DND-41 (cell line): ENCODE measurements around the gene PTPRG.
"Not testable (repeated sequence)": the region's sequence is repeated elsewhere in the genome, so short reads cannot be mapped to it uniquely, and the experiment has no call there.

Source experiments
- ATAC-seq: fragments of 200-7000 bp; cut with Tn5 transposase; 3 replicates; pipeline ENCODE4 v1.9.1; 2021; ENCODE audit warnings: low read depth; ENCODE audit not compliant: insufficient read depth
- DNase-seq: peaks from one replicate; pipeline ENCODE4 v3.0.0-alpha.2; 2020
- H2AFZ ChIP-seq: 2 replicates; pipeline ENCODE4 v1.6.0; 2012; ENCODE audit warnings: low read depth, low read length
- H3K27ac ChIP-seq: 2 replicates; pipeline ENCODE4 v1.5.1; 2012; ENCODE audit warnings: low read length, inconsistent platforms
- H3K27me3 ChIP-seq: fragments of 200-600 bp; sonication (generic); 2 replicates; pipeline ENCODE4 v1.6.0; 2012; ENCODE audit warnings: low read length, mild to moderate bottlenecking, inconsistent platforms; ENCODE audit not compliant: insufficient read depth, poor library complexity
- H3K36me3 ChIP-seq: 2 replicates; pipeline ENCODE4 v1.5.1; 2012; ENCODE audit warnings: low read length, inconsistent platforms; ENCODE audit not compliant: insufficient read depth
- H3K4me1 ChIP-seq: 2 replicates; pipeline ENCODE4 v1.5.1; 2012; ENCODE audit warnings: mild to moderate bottlenecking, low read length; ENCODE audit not compliant: insufficient read depth
- H3K4me2 ChIP-seq: 2 replicates; pipeline ENCODE4 v1.6.0; 2012; ENCODE audit warnings: mild to moderate bottlenecking, moderate library complexity, low read length, inconsistent platforms; ENCODE audit not compliant: insufficient read depth
- H3K4me3 ChIP-seq, 2 experiments: fragments of 200-600 bp in 1 of 2; shearing (Covaris generic) in 1 of 2; 2 replicates each; pipeline ENCODE4 v1.5.1; 2012 to 2016; ENCODE audit warnings: inconsistent platforms in 2 of 2, low read length in 2 of 2, mild to moderate bottlenecking in 2 of 2, low read depth in 1 of 2, moderate library complexity in 1 of 2
- H3K79me2 ChIP-seq: 2 replicates; pipeline ENCODE4 v1.6.0; 2012; ENCODE audit warnings: low read length, inconsistent platforms; ENCODE audit not compliant: insufficient read depth
- H3K9ac ChIP-seq: 2 replicates; pipeline ENCODE4 v1.6.0; 2012; ENCODE audit warnings: low read depth, mild to moderate bottlenecking, inconsistent platforms, low read length, moderate library complexity
- H3K9me3 ChIP-seq: 2 replicates; pipeline ENCODE4 v1.5.1; 2012; ENCODE audit warnings: low read length, moderate library complexity, mild to moderate bottlenecking, inconsistent platforms; ENCODE audit not compliant: insufficient read depth, severe bottlenecking
- H4K20me1 ChIP-seq: 2 replicates; pipeline ENCODE4 v1.6.0; 2012; ENCODE audit warnings: low read length; ENCODE audit not compliant: insufficient read depth
- EZH2 ChIP-seq: IDR thresholded peaks from 3 replicates; pipeline ENCODE4 v1.6.1; 2012; ENCODE audit warnings: borderline replicate concordance, low read depth, mild to moderate bottlenecking, moderate library complexity, low read length, inconsistent platforms; ENCODE audit not compliant: severe bottlenecking
- TF ChIP-seq, protein P1 (sequence below): IDR thresholded peaks from 2 replicates; pipeline ENCODE4 v1.5.1; 2012; ENCODE audit warnings: borderline replicate concordance, low read length, moderate library complexity, mild to moderate bottlenecking; ENCODE audit not compliant: poor library complexity, severe bottlenecking; ENCODE audit errors: extremely low read depth

Gene PTPRG

DNA sequence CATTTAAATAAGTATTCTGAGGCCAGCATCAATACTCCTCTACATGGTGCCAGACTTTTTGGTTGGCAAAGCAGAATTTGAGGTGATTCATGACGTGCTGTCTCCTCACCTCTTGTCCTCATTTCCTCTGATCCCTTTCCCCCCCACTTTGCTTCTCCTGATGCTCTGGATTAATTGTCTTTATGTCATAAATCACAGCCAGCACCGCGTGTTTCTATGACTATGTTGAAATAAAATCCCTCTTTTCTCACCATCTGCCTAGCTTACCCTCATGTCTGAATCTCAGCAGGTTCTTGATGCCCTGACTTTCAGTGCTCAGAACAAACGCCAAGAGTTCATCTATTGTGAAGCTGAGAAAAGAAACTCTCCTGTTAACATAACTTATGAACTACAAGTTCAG, 19.7 kb upstream of the PTPRG start:
- DNase-seq = no peak
- Histone ChIP-seq H3K27me3 (no peaks in the 10 kb centered on the region), H3K79me2 (no peaks in the 10 kb centered on the region), H3K9ac (no peak overlapping the region), H4K20me1 (no peaks in the 10 kb centered on the region; the same call in 1 of the 2 replicates), H3K4me3 (no peak overlapping the region), H3K9me3 (no peaks in the 10 kb centered on the region), H3K4me2 (no peak overlapping the region), H2AFZ (no peak overlapping the region), H3K4me1 (no peaks in the 10 kb centered on the region), H3K27ac (no peak overlapping the region), H3K36me3 (no peaks in the 10 kb centered on the region)
- no peak for ATAC-seq
- TF ChIP-seq EZH2 = no peak
- TF ChIP-seq, protein P1, sequence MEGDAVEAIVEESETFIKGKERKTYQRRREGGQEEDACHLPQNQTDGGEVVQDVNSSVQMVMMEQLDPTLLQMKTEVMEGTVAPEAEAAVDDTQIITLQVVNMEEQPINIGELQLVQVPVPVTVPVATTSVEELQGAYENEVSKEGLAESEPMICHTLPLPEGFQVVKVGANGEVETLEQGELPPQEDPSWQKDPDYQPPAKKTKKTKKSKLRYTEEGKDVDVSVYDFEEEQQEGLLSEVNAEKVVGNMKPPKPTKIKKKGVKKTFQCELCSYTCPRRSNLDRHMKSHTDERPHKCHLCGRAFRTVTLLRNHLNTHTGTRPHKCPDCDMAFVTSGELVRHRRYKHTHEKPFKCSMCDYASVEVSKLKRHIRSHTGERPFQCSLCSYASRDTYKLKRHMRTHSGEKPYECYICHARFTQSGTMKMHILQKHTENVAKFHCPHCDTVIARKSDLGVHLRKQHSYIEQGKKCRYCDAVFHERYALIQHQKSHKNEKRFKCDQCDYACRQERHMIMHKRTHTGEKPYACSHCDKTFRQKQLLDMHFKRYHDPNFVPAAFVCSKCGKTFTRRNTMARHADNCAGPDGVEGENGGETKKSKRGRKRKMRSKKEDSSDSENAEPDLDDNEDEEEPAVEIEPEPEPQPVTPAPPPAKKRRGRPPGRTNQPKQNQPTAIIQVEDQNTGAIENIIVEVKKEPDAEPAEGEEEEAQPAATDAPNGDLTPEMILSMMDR = no peak

DNA sequence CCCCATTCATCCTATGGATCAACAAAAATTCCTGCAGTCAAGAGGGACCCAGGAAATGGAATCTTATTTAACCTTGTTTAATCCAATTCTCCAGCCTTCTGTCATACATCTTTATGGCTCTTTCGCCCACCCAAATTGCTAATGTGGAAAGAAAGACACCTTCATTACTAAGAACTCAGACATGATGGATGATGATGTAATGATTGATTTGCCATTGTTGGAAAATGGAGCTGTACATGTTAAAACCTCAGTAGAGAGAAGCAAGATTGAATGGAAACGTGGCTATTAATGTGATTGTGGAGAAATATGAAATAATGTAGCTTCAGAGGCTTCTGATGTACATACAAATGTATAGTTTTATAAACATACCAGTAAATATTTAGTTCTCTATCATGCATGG, 15.7 kb upstream of the PTPRG start:
- Histone ChIP-seq H3K9me3 (no peaks in the 10 kb centered on the region), H3K27me3 (no peaks in the 10 kb centered on the region), H4K20me1 (no peaks in the 10 kb centered on the region), H3K9ac (no peak overlapping the region), H2AFZ (no peak overlapping the region), H3K4me1 (no peaks in the 10 kb centered on the region), H3K36me3 (no peaks in the 10 kb centered on the region), H3K27ac (no peak overlapping the region), H3K4me2 (no peak overlapping the region), H3K4me3 (no peak overlapping the region), H3K79me2 (no peaks in the 10 kb centered on the region)
- TF ChIP-seq EZH2 = no peak
- TF ChIP-seq, protein P1 = no peak
- ATAC-seq (no peak), DNase-seq (no peak)

DNA sequence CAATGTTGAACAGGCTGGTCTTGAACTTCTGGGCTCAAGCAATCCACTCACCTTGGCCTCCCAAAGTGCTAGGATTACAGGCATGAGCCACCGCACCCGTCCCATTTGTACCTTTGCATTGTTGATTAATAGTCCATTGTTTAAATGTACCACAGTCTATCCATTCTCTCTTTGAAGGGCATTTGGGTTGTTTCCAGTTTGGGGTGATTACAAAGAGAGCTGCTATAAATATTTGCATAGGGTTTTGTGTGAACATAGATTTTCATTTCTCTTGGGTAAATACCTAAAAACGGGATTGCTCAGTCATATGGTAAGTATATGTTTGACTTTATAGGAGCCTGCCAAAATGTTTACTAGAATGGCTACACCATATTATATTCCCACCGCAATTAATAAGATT, 13.7 kb upstream of the PTPRG start:
- ATAC-seq = no peak
- no peak overlapping the region for H3K27ac ChIP-seq
- H3K4me2 ChIP-seq = no peak overlapping the region
- H3K4me1 ChIP-seq = no peaks in the 10 kb centered on the region
- no peaks in the 10 kb centered on the region for H3K36me3 ChIP-seq
- no peaks in the 10 kb centered on the region for H4K20me1 ChIP-seq
- H3K79me2 ChIP-seq = no peaks in the 10 kb centered on the region
- H2AFZ ChIP-seq = no peak overlapping the region
- DNase-seq = no peak
- H3K9ac ChIP-seq = no peak overlapping the region
- H3K4me3 ChIP-seq = no peak overlapping the region
- H3K9me3 ChIP-seq = no peaks in the 10 kb centered on the region
- no peaks in the 10 kb centered on the region for H3K27me3 ChIP-seq
- no peak for TF ChIP-seq EZH2
- TF ChIP-seq, protein P1 = no peak

DNA sequence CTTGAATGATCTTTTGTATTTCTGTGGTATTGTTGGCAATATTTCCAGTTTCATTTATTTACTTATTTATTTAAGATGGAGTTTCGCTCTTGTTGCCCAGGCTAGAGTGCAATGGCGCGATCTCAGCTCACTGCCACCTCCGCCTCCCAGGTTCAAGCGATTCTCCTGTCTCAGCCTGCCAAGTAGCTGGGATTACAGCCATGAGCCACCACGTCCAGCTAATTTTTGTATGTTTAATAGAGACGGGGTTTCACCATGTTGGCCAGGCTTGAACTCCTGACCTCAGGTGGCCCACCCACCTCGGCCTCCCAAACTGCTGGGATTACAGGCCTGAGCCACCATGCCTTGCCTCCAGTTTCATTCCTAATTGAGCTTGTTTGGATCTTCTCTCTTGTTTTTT, 8.7 kb upstream of the PTPRG start:
- not testable (repeated sequence) for H3K79me2 ChIP-seq, H4K20me1 ChIP-seq, H3K9ac ChIP-seq, H3K27ac ChIP-seq, ATAC-seq, H3K4me3 ChIP-seq, H2AFZ ChIP-seq, DNase-seq, H3K9me3 ChIP-seq, H3K36me3 ChIP-seq, H3K27me3 ChIP-seq, H3K4me2 ChIP-seq, H3K4me1 ChIP-seq
